GM18499 (cell line): ENCODE measurements around the gene ANKFN1.

ENCODE experiments used
- ATAC-seq: cut with Tn5 transposase; IDR thresholded peaks from one replicate; pipeline ENCODE4 v1.9.1; 2021; ENCODE audit warnings: moderate number of reproducible peaks; ENCODE audit not compliant: insufficient read depth, unreplicated experiment

ANKFN1 gene

DNA sequence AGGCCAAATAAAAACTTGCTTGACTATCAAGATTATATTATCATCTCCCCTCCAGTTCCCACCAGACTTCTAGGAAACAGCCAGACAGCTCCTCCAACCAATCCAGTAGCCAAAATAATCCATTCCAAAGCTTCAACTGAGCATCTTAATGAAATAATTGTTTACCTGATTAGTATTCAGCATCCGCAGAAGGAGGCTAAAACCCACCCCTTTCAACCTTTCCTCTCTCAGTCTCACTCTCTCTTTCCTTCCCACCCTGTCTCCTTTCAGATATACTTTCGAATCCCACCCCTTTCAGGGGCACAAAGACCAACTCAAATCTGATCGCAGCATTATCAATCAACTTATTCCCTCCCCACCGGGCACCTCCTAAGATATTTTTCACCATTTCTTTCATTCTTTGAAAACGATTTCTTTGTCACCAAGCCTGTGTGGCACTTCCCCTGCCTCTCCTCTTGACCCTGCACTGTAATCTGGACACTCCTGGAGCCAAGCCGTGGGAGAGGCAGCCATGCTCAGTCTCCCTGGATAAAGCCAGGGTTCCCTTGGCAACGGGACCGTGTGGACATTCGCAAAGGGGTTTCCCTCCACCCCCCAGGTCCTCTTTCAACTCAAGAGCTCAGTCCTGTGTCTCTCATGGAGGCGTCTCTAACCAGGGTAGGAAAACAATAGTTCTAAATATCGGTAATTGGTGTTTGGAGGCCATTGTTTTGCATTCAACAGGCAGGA lies at the start of gene ANKFN1:
Gene ANKFN1, plus strand, starts transcription at position 602 of the 729 bp plus-strand sequence. CDS start 59,193 bp downstream, outside the sequence.
- ATAC-seq = no peak

DNA sequence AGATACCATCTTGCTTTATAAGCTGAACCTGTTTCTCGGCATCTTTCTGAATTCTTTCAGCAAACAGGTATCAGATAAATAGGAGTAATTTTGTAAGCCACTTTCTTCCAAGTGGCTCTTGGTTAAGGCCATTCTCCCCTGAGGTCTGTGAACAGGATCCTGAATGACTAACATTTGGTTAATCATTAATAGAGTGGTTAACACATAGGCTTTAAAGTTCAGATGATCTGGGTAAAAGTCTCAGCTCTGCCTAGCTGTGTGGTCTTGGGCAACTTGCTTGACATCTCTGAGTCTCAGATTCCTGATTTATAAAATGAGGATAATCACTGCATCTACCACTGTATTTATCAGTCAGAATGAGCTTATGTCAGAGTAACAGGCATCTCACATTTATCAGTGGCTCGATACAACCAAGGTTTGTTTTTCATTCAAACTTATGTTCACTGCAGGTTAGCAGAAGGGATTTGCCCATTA lies 44.4 kb upstream of the ANKFN1 start:
- ATAC-seq = no peak

- no peak for ATAC-seq
Observed at GRCh38 chr17:56109836-56110235, 43.4 kb upstream of the ANKFN1 start.

- no peak for ATAC-seq
Observed at GRCh38 chr17:56110463-56111135, 42.7 kb upstream of the ANKFN1 start.

DNA sequence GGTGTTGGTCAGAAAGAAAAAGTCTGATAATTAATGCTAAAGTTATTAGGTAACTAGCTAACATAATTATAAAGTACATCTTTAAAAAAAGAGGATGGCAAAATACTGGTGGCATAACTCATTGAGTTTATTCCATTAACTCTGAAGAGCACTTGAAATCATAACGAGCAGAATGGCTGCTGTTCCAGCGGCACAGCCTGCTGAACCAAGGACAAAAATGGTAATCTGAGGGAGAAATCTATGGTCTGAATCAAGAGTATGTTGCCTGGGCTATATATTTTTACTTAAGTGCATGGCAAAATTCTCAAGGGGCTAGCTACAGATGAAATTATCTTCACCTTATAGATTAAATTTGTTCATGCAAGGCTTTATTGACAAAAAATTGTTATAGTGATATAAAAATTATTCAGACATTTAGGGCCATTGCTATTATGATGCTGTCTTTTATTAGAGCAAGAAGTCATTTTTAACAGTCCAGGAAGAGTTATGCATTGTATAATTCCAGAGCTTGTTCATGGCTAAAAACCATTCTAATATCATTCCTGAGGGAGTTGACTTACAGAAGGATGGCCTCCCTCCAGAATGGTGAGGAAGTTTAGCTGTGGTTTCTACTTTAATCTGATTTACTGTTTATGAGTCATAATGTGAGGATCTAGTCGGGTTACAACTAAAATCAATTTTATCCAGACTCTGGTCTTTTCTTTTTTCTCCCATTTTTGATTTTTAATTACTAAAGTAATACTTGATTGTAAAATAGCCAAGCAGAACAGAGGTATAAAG lies 41.4 kb upstream of the ANKFN1 start:
- no peak for ATAC-seq

GRCh38 chr17:56113486-56113885 lies 39.8 kb upstream of the ANKFN1 start:
- no peak for ATAC-seq

DNA sequence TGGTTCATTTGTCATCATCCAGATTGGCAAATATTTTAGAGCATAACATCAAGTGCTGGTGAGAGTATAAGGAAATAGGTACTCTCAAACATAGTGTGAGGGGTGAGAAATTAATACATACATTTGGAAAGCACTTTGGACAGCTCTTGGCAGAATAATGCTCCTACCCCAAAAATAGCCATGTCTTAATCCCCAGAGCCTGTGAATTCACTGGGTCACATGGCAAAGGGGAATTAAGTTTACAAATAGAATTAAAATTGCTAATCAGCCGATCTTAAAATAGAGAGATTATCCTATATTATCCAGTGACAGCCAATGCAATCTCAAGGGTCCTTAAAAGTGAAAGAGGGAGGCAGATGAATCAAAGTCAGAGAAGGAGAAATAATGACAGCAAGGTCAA lies 38.8 kb upstream of the ANKFN1 start:
- ATAC-seq = no peak

GRCh38 chr17:56119191-56119590 lies 34.1 kb upstream of the ANKFN1 start:
- no peak for ATAC-seq

GRCh38 chr17:56119936-56120335 lies 33.3 kb upstream of the ANKFN1 start:
- no peak for ATAC-seq

DNA sequence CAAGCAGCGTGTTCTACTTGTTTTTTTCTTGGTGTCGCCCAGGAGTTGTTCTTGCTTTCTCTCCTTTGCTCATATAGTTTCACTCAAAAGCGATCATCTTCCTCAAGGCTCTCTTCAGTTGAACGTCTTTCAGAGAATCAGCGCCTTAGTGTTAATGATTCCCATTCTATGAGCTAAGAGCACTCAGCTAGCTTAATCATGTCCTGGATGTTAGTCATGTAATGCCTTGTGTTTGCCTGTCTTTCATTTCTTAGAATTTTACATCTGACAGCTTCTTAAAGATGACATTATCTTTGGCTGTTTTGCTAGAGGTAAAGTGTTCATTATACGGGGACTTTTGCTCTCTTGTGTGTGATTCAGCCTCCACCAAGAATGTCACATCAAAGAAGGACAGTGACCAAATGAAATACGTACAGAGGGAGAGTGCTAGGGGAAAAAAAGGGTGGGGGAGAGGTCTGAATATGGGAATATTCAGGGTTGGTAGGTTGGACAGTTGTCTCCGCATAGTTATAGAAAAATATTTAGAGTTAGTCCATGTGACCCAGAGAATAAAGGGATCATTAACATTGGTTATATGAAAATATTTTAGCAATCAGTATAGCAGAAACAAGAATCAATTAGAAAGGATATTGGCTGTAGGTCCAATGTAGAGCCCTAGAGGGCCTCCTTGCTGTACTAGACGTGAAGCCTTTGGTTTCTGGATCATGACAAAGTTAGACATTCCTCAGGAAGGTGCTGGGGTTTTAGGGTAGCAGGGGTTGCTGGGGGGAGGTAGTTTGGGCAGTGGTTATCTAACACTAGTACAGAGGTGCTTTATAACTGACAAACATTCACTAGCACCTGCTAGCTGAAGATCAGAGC lies 31.9 kb upstream of the ANKFN1 start:
- ATAC-seq = no peak

DNA sequence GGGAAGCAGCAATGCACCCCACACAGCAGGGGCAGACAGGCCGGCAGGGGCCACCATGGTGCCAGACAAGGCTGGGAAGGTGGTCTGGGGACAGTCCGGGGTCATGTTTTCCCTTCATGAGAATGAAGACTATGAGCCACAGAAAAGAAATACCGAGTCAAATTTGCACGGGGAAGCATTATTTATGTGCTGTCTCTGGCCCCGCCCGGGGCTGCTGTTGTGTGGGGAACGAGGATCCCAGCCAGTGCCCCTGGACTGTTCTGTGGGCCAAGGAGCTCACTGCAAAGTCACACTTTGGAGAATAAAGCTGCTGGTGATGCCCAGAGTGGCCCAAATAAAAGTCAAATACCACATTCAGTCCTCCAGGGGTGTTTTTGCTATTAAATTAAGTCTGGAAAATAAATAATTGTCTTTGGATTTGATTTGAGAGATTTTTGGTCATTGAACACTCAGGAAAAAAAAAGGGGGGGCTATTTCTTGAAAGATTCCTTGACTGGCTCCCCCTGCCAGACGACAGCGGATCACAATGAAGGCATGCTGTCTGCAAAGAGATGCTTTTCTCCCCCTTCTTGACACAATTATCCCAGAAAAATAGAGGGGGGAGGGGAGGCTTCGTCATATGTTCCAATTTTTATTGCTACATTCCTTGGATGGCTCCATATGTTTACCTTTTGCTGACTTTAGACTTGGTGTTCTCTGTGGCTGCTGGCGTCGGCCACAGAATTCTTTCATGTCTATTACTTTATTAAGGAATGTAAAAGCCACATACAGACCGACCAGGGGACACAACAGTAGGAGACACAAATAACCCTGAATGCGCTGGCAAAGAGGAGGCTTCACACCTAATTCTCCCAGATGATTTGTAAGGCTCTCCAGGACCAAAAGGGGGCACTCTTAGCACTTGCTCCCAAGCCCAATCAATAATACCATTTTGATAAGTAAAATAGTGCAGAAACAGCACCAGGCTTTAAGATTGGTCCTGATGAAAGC lies 27.1 kb upstream of the ANKFN1 start:
- no peak for ATAC-seq

DNA sequence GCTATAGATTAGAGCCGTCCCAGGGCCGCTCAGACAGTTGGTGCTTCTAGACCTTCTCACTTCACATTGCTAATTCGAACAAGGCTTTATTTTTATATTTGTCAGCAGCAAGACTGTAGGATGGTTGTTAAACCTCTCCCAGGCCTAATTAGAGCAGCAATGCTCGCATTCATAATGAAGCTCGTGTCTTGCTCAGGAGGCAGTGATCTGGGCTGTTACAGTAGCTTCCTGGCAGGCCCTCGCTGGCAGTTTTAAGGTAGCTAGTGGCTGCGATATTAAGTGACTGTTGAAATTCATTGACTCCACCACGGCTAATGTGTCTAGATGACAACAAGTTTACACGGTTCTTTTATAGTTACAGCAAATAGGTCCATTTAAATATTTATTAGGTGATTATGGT lies 23.2 kb upstream of the ANKFN1 start:
- no peak for ATAC-seq

DNA sequence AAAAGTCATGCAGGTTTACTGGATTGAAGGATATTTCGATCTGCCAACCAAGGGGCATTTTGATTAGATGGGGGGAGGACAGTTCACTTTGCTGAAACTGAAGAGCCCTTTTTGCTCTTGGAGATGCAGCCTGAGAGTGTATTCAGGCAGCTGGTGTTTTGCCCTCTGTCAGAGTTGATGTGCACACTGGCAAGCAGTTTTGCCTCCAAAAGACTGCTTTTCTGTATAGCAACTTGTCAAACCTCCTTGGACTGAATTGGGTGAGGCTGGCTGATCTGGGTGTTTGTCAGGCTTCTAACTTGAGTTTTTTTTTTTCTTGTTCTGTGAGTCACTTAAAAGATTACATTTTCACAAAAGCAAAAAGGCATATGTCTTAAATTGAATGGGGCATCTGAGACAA lies 22.6 kb upstream of the ANKFN1 start:
- ATAC-seq = no peak

DNA sequence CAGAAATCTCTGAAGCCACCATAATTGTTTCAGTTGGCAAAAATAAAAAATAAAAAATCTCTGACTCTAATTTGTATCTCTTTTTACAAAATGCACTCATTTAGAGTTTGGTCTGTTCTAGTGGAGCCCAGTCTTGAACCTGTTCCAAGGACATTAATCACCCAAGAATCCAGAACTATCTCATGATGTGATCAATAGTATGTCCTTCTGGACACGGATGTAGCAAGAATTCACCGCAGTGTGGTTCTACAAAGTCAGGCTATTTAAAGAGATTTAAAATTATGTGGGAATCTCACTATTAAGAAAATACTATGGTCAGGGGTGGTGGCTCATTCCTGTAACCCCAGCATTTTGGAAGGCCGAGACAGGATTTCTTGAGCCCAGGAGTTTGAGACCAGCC lies 21.8 kb upstream of the ANKFN1 start:
- ATAC-seq = no peak

- no peak for ATAC-seq
Observed at GRCh38 chr17:56136301-56136700, 17.0 kb upstream of the ANKFN1 start.

GRCh38 chr17:56141046-56141839 lies 12.0 kb upstream of the ANKFN1 start:
- no peak for ATAC-seq

DNA sequence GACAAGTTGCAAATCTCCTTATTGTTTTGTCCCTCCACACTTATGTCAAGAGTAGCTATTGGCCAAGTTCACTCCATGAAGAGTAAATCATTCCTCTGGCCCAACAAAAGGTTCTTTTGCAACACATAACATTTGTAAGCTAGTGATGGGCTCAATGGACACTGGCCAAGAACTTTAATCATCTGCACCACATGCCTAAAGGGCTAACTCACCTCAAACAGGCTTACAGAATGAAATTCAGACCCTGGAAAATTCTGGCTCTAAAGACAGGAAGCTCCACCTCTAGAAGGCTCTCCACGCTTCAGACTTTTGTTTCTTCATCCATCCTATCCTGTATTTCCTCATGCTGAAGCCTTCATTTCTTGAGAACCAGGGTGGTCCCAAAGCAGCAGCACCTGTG lies 10.9 kb upstream of the ANKFN1 start:
- ATAC-seq = no peak

GRCh38 chr17:56142781-56143180 lies 10.5 kb upstream of the ANKFN1 start:
- ATAC-seq = no peak
